Right atrium auricular region (tissue), 2 donors: ENCODE data around the gene AVPR1B. TPM values are rescaled to one million over a fixed set of nuclear protein-coding genes. Genes with fewer than 3 reads are reported as not detected.

Experiments used
- DNase-seq: peaks from one replicate; pipeline ENCODE4 v3.0.0-alpha.2; 2019; ENCODE audit warnings: low spot score
- H3K27ac ChIP-seq, 2 donors: fragments of 200-600 bp; sonication (generic); 1 replicate in 1 of 2; 2 replicates in 1 of 2; pipeline ENCODE4 v1.5.1; 2016 to 2019
- H3K27me3 ChIP-seq, 2 donors: fragments of 200-600 bp; sonication (generic); one replicate each; pipeline versions ENCODE4 v1.5.1 to v1.6.0; 2017 to 2019
- H3K36me3 ChIP-seq: fragments of 200-600 bp; sonication (generic); one replicate; pipeline ENCODE4 v1.5.1; 2016
- H3K4me1 ChIP-seq, 2 donors: fragments of 200-600 bp; sonication (generic); one replicate each; pipeline versions ENCODE4 v1.5.1 to v1.6.0; 2017 to 2019
- H3K4me3 ChIP-seq, 2 donors: fragments of 200-600 bp; sonication (generic); 1 replicate in 1 of 2; 2 replicates in 1 of 2; pipeline ENCODE4 v1.5.1; 2017 to 2019; ENCODE audit warnings: mild to moderate bottlenecking in 1 of 2, moderate library complexity in 1 of 2
- H3K9me3 ChIP-seq, 2 donors: fragments of 200-600 bp; sonication (generic); one replicate each; pipeline ENCODE4 v1.5.1; 2019
- total RNA-seq, 2 donors: library from RNA; depleted of rRNA; stranded (reverse); fragments of >200 nt; gene quantifications; one replicate each; pipeline ENCODE4 v1.1.0, GENCODE V29; 2016
- TF ChIP-seq, protein P1 (sequence below), 2 donors: fragments of 200-600 bp; sonication (generic); IDR thresholded peaks; one replicate each; pipeline ENCODE4 v1.5.1; 2019; ENCODE audit warnings: antibody characterized with exemption in 2 of 2

Gene AVPR1B
- total RNA-seq, 2 donors from 2014 or later = not detected

DNA sequence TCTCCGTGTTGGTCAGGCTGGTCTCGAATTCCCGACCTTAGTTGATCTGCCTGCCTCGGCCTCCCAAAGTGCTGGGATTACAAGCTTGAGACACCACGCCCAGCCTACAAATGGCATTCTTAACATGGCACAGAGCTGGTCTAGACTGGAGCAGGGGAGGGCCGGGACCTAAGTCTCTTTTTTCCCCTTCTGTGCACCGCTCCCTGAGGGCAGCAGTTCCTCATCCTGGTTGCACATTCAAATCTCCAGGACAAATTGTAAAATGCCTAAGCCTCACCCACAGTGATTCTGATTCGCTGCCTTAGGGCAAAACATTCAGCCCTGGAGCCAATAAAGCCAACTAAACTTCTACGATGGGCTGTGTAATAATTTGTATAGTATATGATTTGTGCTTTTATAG, 10.1 kb upstream of the AVPR1B start:
- Histone ChIP-seq H3K27me3 (no peaks in the 10 kb centered on the region), H3K4me1 (no peaks in the 10 kb centered on the region), H3K36me3 (no peaks in the 10 kb centered on the region), H3K27ac (no peak overlapping the region), H3K4me3 (no peak overlapping the region), H3K9me3 (no peaks in the 10 kb centered on the region)
- no peak for DNase-seq
- TF ChIP-seq, protein P1, sequence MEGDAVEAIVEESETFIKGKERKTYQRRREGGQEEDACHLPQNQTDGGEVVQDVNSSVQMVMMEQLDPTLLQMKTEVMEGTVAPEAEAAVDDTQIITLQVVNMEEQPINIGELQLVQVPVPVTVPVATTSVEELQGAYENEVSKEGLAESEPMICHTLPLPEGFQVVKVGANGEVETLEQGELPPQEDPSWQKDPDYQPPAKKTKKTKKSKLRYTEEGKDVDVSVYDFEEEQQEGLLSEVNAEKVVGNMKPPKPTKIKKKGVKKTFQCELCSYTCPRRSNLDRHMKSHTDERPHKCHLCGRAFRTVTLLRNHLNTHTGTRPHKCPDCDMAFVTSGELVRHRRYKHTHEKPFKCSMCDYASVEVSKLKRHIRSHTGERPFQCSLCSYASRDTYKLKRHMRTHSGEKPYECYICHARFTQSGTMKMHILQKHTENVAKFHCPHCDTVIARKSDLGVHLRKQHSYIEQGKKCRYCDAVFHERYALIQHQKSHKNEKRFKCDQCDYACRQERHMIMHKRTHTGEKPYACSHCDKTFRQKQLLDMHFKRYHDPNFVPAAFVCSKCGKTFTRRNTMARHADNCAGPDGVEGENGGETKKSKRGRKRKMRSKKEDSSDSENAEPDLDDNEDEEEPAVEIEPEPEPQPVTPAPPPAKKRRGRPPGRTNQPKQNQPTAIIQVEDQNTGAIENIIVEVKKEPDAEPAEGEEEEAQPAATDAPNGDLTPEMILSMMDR (IDR thresholded peaks at IDR 0.05) = no peak

DNA sequence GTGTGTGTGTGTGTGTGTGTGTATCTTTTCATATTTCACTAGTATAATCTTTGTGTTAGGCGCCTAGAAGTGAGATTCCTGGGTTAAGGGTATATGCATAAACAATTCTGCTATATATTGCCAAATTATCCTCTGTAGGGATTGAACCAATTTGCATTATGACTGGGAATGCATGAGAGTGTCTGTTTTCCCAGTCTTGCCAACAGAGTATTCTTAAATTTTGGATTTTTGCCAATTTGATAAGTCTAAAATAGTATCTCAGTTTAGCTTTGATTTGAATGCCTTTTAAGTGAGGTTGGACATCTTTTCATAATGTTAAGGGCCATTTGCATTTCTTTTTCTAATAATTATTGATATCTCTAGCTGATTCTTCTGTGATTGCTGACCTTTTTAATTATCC, 8.2 kb upstream of the AVPR1B start:
- Histone ChIP-seq H3K27ac (no peak overlapping the region), H3K9me3 (peaks cover 0 to 17% of the 10 kb centered on the region in 2 donors), H3K36me3 (no peaks in the 10 kb centered on the region), H3K27me3 (no peaks in the 10 kb centered on the region), H3K4me1 (no peaks in the 10 kb centered on the region), H3K4me3 (no peak overlapping the region)
- no peak for DNase-seq
- TF ChIP-seq, protein P1 (IDR thresholded peaks at IDR 0.05) = no peak

DNA sequence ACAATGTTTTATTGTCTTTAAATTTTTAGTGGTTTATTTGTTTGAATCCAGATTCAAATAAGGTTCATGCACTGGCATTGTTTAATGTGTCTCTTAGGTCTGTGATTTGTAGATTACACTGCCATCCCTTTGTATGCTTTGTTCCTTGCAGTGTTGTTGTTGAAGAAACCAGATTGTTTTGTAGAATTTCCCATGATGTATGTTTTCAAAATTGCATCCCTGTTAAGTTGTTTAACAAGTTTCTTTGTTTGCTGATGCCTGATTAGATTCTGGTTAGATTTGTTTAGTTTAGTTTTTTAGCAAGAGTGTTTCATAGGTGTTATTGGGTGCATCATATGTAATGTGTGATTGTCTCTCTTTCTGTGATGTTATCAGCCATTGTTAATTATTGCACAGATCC, 5.5 kb upstream of the AVPR1B start:
- TF ChIP-seq, protein P1 (IDR thresholded peaks at IDR 0.05) = no peak
- DNase-seq = no peak
- Histone ChIP-seq H3K4me3 (no peak overlapping the region), H3K36me3 (no peaks in the 10 kb centered on the region), H3K27me3 (no peaks in the 10 kb centered on the region), H3K27ac (no peak overlapping the region), H3K9me3 (peaks cover 0 to 17% of the 10 kb centered on the region in 2 donors), H3K4me1 (peaks cover 0 to 3% of the 10 kb centered on the region in 2 donors)

DNA sequence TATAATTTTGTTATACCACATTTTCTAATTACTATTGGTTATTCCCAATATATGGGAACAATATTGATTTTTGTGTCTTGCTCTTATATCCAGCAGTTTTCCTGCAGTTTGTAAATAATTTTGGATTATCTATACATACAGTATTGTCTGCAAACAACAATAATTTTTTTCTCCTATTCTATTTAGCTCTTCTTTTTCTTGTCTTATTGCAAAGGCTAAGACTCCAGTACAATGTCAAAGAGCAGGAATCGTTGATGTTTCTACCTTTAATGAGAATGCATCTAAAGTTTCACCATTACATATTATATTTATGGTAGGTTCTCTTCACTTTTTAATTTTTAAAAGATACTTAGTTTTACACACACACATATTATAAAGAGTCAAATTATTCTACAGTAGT, 4.1 kb upstream of the AVPR1B start:
- H3K9me3 ChIP-seq = peaks cover 0 to 17% of the 10 kb centered on the region in 2 donors
- peaks cover 0 to 13% of the 10 kb centered on the region in 2 donors for H3K4me1 ChIP-seq
- no peak overlapping the region for H3K27ac ChIP-seq
- TF ChIP-seq, protein P1 (IDR thresholded peaks at IDR 0.05) = no peak
- H3K36me3 ChIP-seq = no peaks in the 10 kb centered on the region
- H3K4me3 ChIP-seq = no peak overlapping the region
- no peak for DNase-seq
- no peaks in the 10 kb centered on the region for H3K27me3 ChIP-seq

DNA sequence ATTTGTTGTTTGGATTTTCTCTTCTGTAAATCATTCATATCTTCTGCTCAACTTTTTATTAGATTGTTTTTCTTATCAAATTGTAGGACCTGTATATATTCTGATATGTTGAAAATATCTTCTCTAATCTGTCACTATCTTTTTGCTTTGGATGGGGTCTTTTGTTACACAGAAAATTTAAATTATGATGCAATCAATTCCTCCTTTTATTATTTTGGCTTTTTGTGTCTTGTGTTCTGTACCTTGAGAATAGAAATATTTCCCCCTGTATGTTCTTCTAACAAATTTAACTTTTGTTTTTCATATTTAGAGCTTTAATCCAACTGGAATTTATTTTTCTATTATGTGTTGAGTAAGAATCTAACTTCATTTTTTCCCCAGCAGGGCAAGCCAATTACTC, 3.2 kb upstream of the AVPR1B start:
- Histone ChIP-seq H3K36me3 (no peaks in the 10 kb centered on the region), H3K27me3 (no peaks in the 10 kb centered on the region), H3K9me3 (peaks cover 0 to 17% of the 10 kb centered on the region in 2 donors), H3K4me3 (no peak overlapping the region), H3K27ac (no peak overlapping the region), H3K4me1 (peaks cover 0 to 13% of the 10 kb centered on the region in 2 donors)
- no peak for DNase-seq
- TF ChIP-seq, protein P1 (IDR thresholded peaks at IDR 0.05) = no peak

DNA sequence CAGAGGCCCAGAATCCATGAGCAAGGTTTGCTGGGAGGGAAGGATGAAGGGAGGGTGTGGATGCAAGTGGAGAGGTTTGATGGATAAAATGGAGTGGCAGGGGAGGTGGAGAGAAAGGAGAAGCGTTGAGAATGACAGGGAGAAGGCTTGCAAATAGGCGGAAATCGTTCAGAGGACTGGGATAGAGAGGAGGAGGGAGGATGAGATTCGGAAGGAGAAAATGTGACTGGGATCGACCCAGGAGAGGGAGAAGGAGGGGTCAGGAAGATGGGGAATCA, 376 bp downstream of the AVPR1B start:
- Histone ChIP-seq H3K27ac (no peak overlapping the region), H3K27me3 (no peaks in the 10 kb centered on the region), H3K4me1 (peaks cover 0 to 13% of the 10 kb centered on the region in 2 donors), H3K36me3 (no peaks in the 10 kb centered on the region), H3K9me3 (peaks cover 0 to 13% of the 10 kb centered on the region in 2 donors), H3K4me3 (peak overlapping the region; percentile 28 to 48)
- DNase-seq = peak; percentile 40
- TF ChIP-seq, protein P1 (IDR thresholded peaks at IDR 0.05) = no peak
